A673 (cell line): ENCODE results near the gene SMTN.

Experiments used
- CTCF ChIP-seq: fragments of 300-800, 200-600 bp; sonication (generic); conservative IDR thresholded peaks from 2 replicates; pipeline ENCODE4 v1.5.1; 2017; ENCODE audit warnings: low read depth, mild to moderate bottlenecking, antibody characterized with exemption, low read length, moderate library complexity, mixed read lengths
- EZH2 ChIP-seq: fragments of 200-600 bp; sonication (generic); IDR thresholded peaks from 2 replicates; pipeline ENCODE4 v1.6.1; 2017; ENCODE audit warnings: borderline replicate concordance, low read depth, mild to moderate bottlenecking, mixed read lengths, antibody characterized with exemption, low read length; ENCODE audit not compliant: poor library complexity, severe bottlenecking

GRCh38 chr22:31049815-31050420 lies 31.2 kb upstream of the SMTN start:
- TF ChIP-seq CTCF (no peak), EZH2 (no peak)
